Measurements from ENCODE around the gene DGKI.

Gene DGKI

DNA sequence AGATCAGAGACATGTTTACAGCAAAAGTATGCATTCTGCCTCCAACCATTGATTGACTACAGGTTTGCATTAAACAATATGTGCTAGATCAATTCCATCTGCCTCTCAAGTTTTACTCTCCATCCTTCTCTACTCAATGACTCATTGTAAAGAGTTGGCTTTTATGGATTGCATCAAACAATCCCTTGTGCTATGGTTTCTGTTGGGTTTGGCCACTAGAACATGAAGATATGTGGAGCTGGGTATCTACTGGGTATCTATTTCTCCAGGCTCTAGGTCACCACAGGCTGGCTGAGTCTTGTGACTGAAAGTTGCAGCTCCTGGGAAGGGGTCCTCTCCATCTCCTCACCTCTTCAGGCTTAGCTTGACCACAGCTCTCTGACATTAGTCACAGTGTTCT is 204.7 kb downstream of the DGKI start:
- no peak for DNase-seq

DNA sequence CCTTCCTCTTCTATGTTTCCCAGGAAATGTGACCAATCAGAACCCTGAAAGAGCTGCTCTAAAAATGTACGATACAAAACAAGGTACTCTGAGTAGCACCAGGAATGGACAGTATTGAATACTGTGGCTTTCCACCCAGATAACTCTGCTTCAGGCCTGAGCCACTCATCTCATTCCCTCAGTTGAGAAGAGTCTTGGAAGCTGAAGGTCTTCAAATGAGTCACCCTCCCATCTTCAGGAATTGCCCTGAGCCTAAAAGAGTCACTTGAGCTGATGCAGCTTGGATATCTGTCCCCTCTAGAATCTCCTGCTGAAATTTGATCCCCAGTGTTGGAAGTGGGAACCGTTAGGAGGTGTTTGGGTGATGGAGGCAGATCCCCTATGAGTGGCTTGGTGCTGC is 210.4 kb downstream of the DGKI start:
- DNase-seq, result no peak

- no peak for DNase-seq
Measured at GRCh38 chr7:137635874-137636273, 210.9 kb downstream of the DGKI start.

- DNase-seq, result no peak
Measured at GRCh38 chr7:137635132-137635531, 211.6 kb downstream of the DGKI start.

DNA sequence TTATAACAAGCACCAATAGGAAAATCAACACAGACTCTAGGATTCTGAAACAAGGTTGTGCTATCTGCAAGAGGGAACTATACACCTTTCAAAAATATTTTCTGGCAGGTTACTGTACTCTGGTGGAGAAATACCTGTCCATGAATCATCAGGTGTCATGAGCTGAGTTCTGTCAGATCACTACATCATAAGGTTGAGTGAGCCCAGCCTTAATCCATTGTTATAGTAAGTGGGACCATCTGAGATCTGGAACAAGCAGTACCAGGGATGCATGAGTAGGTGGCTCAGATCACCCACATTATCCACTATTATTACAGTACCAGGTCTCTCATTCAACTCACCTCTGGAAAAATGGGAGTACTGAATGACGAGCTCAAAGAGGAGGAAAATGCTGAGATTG is 212.4 kb downstream of the DGKI start:
- no peak for DNase-seq

GRCh38 chr7:137633133-137633532 is 213.6 kb downstream of the DGKI start:
- DNase-seq, result no peak

- DNase-seq, result no peak
Measured at GRCh38 chr7:137628216-137628615, 218.6 kb downstream of the DGKI start.

DNA sequence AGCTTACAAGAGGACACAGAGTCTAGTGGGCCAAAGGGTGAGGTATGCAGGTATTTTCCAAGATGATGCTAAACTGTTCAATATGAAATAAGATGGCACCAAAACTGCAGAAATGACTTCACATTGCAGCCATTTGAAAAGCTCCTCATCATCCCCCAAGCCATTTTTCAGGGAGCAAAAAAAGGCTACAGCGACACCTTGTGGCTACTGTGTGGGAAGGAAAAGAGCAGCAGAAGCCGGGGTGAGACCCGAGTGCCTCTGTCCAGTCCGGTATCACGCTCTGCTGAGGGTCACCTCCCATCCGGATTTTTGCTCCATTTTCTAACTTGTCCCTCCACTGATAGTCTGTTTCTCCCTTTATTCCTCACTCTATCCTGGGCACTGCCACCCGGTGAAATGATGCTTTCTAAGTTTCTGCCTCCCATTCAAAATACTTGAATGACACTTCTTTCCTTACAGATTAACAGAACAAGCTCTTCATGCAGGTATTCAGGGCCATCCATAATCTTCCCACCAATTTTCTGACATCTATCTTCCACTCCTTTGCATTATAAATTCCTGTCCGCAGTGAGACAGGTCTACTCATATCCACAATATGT is 220.2 kb downstream of the DGKI start:
- DNase-seq, result peak; percentile 13

GRCh38 chr7:137625197-137625596 is 221.6 kb downstream of the DGKI start:
- no peak for DNase-seq

DNA sequence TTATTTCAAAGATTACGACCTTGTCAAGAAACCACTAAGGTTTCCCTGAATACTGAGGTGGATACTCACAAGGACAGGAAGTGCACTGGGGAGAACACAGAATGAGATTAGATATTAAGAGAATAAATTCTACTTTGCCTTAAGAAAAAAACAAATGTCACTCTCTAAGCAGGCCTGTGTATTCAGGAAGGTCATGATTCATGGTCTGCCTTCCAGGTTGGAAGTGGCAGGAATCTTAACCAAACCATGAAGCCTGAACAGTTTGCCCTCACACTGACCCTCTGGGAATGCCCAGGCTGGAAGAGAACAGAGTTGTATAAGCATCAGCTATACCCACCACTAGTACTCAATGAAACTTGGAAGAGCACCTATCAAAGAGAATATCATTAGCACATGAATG is 227.6 kb downstream of the DGKI start:
- DNase-seq, result no peak

DNA sequence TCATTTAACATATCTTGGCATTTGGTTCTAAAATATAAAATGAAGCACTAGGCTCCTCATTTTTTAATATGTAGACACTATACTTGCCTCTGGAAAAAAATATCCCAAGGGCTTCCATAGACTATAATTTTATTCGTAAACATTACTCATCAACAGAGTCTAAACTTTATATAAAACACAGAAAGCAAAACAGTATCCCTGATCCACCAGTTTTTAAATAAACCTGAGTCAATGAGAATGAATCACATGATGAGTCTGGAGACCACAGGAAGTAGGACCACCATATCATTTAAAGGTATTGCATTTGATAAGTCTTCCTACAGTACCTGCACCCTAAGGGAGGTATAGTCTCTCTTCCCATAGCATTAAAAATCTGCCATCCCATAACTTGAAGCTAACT is 228.0 kb downstream of the DGKI start:
- DNase-seq, result no peak

DNA sequence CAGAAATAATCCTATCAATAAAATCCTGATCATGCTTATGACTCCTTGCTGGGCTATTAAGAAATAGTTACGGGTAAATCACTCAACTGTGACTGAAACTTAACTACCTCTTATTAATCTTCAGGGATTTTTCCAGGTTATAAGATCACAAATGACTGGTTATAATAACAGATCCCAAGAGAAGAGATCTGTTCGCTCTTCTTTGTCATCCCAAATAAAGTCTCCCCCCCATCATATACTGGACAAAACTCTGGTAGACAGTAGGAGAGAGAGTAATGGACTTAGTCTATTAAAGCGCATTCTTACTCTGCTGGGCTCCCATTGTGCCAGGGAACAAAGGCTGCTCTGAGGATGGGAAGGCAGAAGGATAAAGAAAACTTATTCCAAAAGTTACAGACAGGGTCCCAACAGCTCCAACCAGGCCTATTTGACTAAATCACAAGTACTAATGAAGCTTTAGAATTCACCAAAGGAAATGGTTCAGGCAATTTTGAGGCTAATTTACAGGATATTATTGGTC is 233.7 kb downstream of the DGKI start:
- no peak for DNase-seq

DNA sequence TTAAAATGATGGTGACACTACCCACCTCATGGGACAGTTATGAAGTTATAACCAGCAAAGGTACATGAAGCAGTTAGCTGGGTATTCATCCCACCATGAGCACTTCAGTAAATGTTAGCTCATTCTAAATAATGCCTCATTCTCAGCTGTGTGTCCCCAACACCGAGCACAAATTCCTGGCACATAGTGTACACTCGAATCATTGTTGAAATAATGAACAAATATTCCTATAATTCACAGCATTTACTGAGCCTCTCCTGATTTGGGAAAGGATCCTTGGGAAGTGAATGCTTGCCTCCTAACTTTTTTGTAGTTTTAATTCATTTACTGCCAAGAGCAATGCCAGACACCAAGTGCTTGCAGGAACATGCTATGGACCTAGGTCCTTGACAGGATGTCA is 235.2 kb downstream of the DGKI start:
- DNase-seq, result no peak

GRCh38 chr7:137609500-137609899 is 237.3 kb downstream of the DGKI start:
- DNase-seq, result no peak

- DNase-seq, result no peak
Measured at GRCh38 chr7:137606061-137606674, 240.6 kb downstream of the DGKI start.

DNA sequence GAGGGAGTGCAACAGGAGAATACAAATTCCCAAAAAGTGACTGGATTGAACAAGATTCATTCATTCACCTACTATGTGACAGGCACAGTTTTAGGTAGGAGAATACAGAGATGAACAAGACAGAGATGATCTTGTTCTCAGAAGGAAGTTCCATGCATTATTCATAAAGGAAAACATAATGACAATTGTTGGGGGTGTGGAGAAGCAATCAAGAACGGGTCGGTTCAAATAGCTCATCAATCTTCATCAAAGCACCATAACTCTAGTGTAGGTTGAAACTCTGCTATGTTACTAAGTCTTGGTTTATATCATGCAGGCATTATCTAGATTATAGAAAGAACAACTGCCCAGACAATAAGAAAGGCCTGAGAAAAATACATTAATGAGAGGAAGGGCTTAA is 243.7 kb downstream of the DGKI start:
- DNase-seq, result no peak

DNA sequence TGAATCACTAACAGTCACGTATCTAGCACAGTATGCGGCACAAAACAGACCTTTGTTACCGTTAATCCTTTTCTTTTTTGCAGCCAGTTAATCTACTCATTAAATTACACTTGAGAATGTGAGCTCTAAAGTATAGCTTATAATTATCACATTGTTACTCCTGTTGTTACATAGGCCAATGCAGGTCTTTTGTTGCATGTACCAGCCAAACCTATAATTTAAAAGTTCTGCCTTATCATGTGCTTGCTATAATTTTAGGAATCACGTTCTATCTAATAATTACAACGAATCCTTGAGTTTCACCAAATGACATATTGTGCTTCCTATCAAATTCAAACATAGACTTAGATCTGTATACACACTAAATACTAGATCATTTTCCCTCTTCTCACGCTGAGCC is 245.1 kb downstream of the DGKI start:
- no peak for DNase-seq

DNA sequence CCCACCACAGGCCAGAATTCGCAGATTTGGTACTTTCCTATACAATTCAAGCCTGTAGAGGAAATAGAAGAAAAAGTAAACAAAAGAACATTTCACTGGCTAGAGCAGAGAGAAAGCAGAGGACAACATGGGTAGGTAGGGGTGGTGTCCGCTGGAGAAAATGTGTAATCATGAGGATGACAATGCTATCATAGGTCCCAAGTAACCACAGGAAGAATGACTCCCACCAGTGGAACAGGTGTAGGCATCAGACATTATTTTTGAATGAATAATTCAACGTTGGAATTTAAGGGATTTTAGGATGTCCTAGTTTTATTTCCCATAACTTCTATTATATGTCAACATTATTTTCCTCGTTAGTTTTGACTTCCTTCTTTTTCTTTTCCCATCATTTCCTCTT is 248.9 kb downstream of the DGKI start:
- no peak for DNase-seq

- no peak for DNase-seq
Measured at GRCh38 chr7:137593115-137593711, 253.6 kb downstream of the DGKI start.

GRCh38 chr7:137592232-137592896 is 254.4 kb downstream of the DGKI start:
- peak; percentile 42 for DNase-seq

- DNase-seq, result no peak
Measured at GRCh38 chr7:137591421-137591837, 255.3 kb downstream of the DGKI start.

DNA sequence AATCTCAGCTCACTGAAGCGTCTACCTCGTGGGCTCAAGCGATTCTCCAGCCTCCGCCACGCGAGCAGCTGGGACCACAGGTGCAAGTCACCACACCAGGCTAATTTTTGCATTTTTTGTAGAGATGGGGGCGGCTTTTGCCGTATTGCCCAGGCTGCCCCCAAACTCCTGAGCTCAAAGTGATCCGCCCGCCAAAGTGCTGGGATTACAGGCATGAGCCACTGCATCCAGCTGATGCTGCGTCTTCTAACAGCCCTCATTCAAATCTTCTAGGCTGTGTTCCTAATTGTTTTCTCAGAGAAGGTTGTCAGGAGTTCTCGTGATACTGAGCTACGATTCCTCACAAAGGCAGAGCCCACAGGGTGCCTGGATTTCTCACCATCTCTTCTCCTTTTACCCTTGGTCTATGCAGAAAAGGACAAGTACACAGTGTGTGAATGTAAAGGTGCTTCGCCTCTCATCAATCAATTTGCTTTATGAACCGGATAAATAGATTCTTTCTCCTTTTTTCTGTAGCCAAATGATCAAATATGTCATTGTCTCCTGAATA is 255.9 kb downstream of the DGKI start:
- DNase-seq, result no peak

- DNase-seq, result no peak
Measured at GRCh38 chr7:137590071-137590755, 256.6 kb downstream of the DGKI start.

Measured in NCI-H524 treated with DMSO at 0.1 percent for 48 hours (cell line).